Measurements from ENCODE around the gene EDA. TPM values are rescaled to one million over a fixed set of nuclear protein-coding genes. Genes with fewer than 3 reads are reported as not detected.

Gene EDA
- total and polyA plus RNA-seq, 10 of the 15 experiments (the other 5 are each of a cell fraction or from before 2014, with no cell fraction given) = 0.06 TPM; not detected in 9

- Histone ChIP-seq H2AFZ (ENCODE audit: control insufficient read depth, low read depth, low read length) (no peak overlapping the region), H3K4me2 (ENCODE audit: control insufficient read depth, insufficient read depth) (no peak overlapping the region), H3K4me1 (ENCODE audit: control insufficient read depth, insufficient read depth, low read length) (no peaks in the 10 kb centered on the region), H3K27me3 (replicated peaks in 1 of 2; ENCODE audit: control insufficient read depth in 2 of 2, insufficient read depth in 2 of 2, low read length in 1 of 2) (no peaks in the 10 kb centered on the region), H4K20me1 (ENCODE audit: control insufficient read depth, insufficient read depth) (no peaks in the 10 kb centered on the region), H3K4me3 (no peak overlapping the region), H3K36me3 (ENCODE audit: control insufficient read depth in 2 of 2, insufficient read depth in 2 of 2, low read length in 1 of 2) (no peaks in the 10 kb centered on the region), H3K79me2 (ENCODE audit: control insufficient read depth, insufficient read depth, low read length) (no peaks in the 10 kb centered on the region), H3K9ac (ENCODE audit: control insufficient read depth, insufficient read depth, low read length) (no peak overlapping the region), H3K9me3 (replicated peaks; ENCODE audit: control insufficient read depth, insufficient read depth, low read length) (no peaks in the 10 kb centered on the region), H3K27ac (ENCODE audit: control insufficient read depth, insufficient read depth) (no peak overlapping the region)
- DNase-seq (ENCODE audit: low read depth, low spot score) = no peak
- intact Hi-C loops (cut with micrococcal nuclease; ENCODE audit: unreplicated experiment) (no loop called here), in situ Hi-C loops (cut with MboI) (no loop called here)
- TF ChIP-seq EGR1 (IDR thresholded peaks at IDR 0.05; ENCODE audit: borderline replicate concordance in 1 of 2, low read depth in 2 of 2, low read length in 2 of 2) (no peak), CHD4 (IDR thresholded peaks at IDR 0.05) (no peak), RBBP5 (conservative IDR thresholded peaks at IDR 0.05) (no peak), MYC (IDR thresholded peaks at IDR 0.05; ENCODE audit: insufficient read depth, insufficient read length, insufficient replicate concordance, low read length, severe bottlenecking) (no peak), NFYB (IDR thresholded peaks at IDR 0.05; ENCODE audit: insufficient read depth, low read depth, low read length) (no peak), CBFB (IDR thresholded peaks at IDR 0.05; ENCODE audit: low read depth) (no peak), NFIC (IDR thresholded peaks at IDR 0.05; ENCODE audit: low read depth, low read length) (no peak), SREBF2 (IDR thresholded peaks at IDR 0.05; ENCODE audit: low read length) (no peak), MEF2A (IDR thresholded peaks at IDR 0.05; ENCODE audit: insufficient read depth, low read depth, low read length) (no peak), MTA3 (IDR thresholded peaks at IDR 0.05; ENCODE audit: borderline replicate concordance, low read length) (no peak), HDGF (IDR thresholded peaks at IDR 0.05) (no peak), SIN3A (IDR thresholded peaks at IDR 0.05; ENCODE audit: low read depth, low read length) (no peak), CHD1 (IDR thresholded peaks at IDR 0.05; ENCODE audit: low read depth, low read length) (no peak), BHLHE40 (IDR thresholded peaks at IDR 0.05; ENCODE audit: borderline replicate concordance in 1 of 2, low read depth in 2 of 2, low read length in 1 of 2) (no peak)
- no TSS peak for BruUV-seq (replicated peaks)
- ChIA-PET RAD21 (ENCODE audit: unreplicated experiment) (no interaction called here), CTCF (no interaction called here), POLR2A (no interaction called here), SMC1A (ENCODE audit: uncharacterized antibody, unreplicated experiment) (no interaction called here)
- ATAC-seq = no peak
- no peak for FAIRE-seq
Measured at GRCh38 chrX:69993494-69993893, 377.6 kb downstream of the EDA start.
